Mesenchymal stem cell (in vitro differentiated cells and primary cell): ENCODE measurements around the gene ARHGAP12.

Source experiments
- DNase-seq: peaks from one replicate; pipeline ENCODE4 v3.0.0-alpha.2; 2013
- H2AFZ ChIP-seq: one replicate; pipeline ENCODE4 v1.6.1; 2013; ENCODE audit warnings: low read depth, mild to moderate bottlenecking, control low read depth, inconsistent platforms, low read length, moderate library complexity
- H2AK5ac ChIP-seq: 2 replicates; pipeline ENCODE4 v1.6.1; 2013; ENCODE audit warnings: low read length, moderate library complexity, mild to moderate bottlenecking, inconsistent platforms; ENCODE audit not compliant: severe bottlenecking
- H2BK120ac ChIP-seq: one replicate; pipeline ENCODE4 v1.6.1; 2013; ENCODE audit warnings: low read depth, mild to moderate bottlenecking, inconsistent platforms, low read length, moderate library complexity
- H2BK12ac ChIP-seq, 2 experiments: one replicate each; pipeline ENCODE4 v1.6.1; 2013; ENCODE audit warnings: inconsistent platforms in 2 of 2, low read length in 2 of 2, mild to moderate bottlenecking in 2 of 2, moderate library complexity in 2 of 2, control low read depth in 1 of 2
- H2BK15ac ChIP-seq: one replicate; pipeline ENCODE4 v1.6.1; 2013; ENCODE audit warnings: mild to moderate bottlenecking, low read depth, inconsistent platforms; ENCODE audit not compliant: poor library complexity, severe bottlenecking
- H2BK5ac ChIP-seq: 2 replicates; pipeline ENCODE4 v1.6.1; 2013; ENCODE audit warnings: low read depth, mild to moderate bottlenecking, low read length, control low read depth, inconsistent platforms; ENCODE audit not compliant: poor library complexity, severe bottlenecking
- H3K14ac ChIP-seq, 2 experiments: one replicate each; pipeline ENCODE4 v1.6.1; 2013; ENCODE audit warnings: inconsistent platforms in 2 of 2, low read length in 2 of 2, control low read depth in 1 of 2, mild to moderate bottlenecking in 1 of 2, moderate library complexity in 1 of 2
- H3K18ac ChIP-seq, 2 experiments: one replicate each; pipeline ENCODE4 v1.6.1; 2013; ENCODE audit warnings: inconsistent platforms in 2 of 2, low read length in 2 of 2, control low read depth in 1 of 2, low read depth in 1 of 2, mild to moderate bottlenecking in 1 of 2
- H3K23ac ChIP-seq, 2 experiments: one replicate each; pipeline ENCODE4 v1.6.1; 2013; ENCODE audit warnings: inconsistent platforms in 2 of 2, low read length in 2 of 2, mild to moderate bottlenecking in 2 of 2, moderate library complexity in 2 of 2, control low read depth in 1 of 2
- H3K27ac ChIP-seq: 2 replicates; pipeline ENCODE4 v1.5.1; 2013; ENCODE audit warnings: mild to moderate bottlenecking, moderate library complexity, low read length, control low read depth, inconsistent platforms; ENCODE audit not compliant: poor library complexity, severe bottlenecking
- H3K27me3 ChIP-seq, 2 experiments: 2 replicates each; pipeline versions ENCODE4 v1.6.1 to v1.7.0; 2013; ENCODE audit warnings: low read length in 2 of 2, mild to moderate bottlenecking in 2 of 2, moderate library complexity in 2 of 2, control low read depth in 1 of 2, inconsistent platforms in 1 of 2; ENCODE audit not compliant: control insufficient read depth in 1 of 2, insufficient read depth in 1 of 2
- H3K36me3 ChIP-seq, 2 experiments: 2 replicates each; pipeline versions ENCODE4 v1.6.1 to v1.7.0; 2013; ENCODE audit warnings: low read length in 2 of 2, control low read depth in 1 of 2, inconsistent platforms in 1 of 2, low read depth in 1 of 2, mild to moderate bottlenecking in 1 of 2; ENCODE audit not compliant: insufficient read depth in 2 of 2, control insufficient read depth in 1 of 2
- H3K4ac ChIP-seq, 2 experiments: one replicate each; pipeline ENCODE4 v1.6.1; 2013; ENCODE audit warnings: inconsistent platforms in 2 of 2, low read length in 2 of 2, mild to moderate bottlenecking in 2 of 2, moderate library complexity in 2 of 2, control low read depth in 1 of 2, low read depth in 1 of 2
- H3K4me1 ChIP-seq: 2 replicates; pipeline ENCODE4 v1.6.1; 2013; ENCODE audit warnings: low read depth, low read length, control low read depth; ENCODE audit not compliant: control insufficient read depth, insufficient read depth
- H3K4me2 ChIP-seq: 2 replicates; pipeline ENCODE4 v1.6.1; 2013; ENCODE audit warnings: low read length, mild to moderate bottlenecking, inconsistent platforms; ENCODE audit not compliant: poor library complexity, severe bottlenecking
- H3K4me3 ChIP-seq, 2 experiments: 2 replicates each; pipeline versions ENCODE4 v1.5.1 to v1.7.0; 2013; ENCODE audit warnings: low read length in 2 of 2, mild to moderate bottlenecking in 2 of 2, control low read depth in 1 of 2, low read depth in 1 of 2; ENCODE audit not compliant: insufficient read depth in 1 of 2
- H3K79me1 ChIP-seq: replicated peaks from 2 replicates; pipeline ENCODE4 v1.6.1; 2013; ENCODE audit warnings: mild to moderate bottlenecking, control low read depth, low read length, inconsistent platforms; ENCODE audit not compliant: poor library complexity, severe bottlenecking
- H3K9ac ChIP-seq: 2 replicates; pipeline ENCODE4 v1.7.0; 2013; ENCODE audit warnings: mild to moderate bottlenecking, low read length, moderate library complexity
- H3K9me3 ChIP-seq: 2 replicates; pipeline ENCODE4 v1.7.0; 2013; ENCODE audit warnings: mild to moderate bottlenecking, low read length; ENCODE audit not compliant: control insufficient read depth
- H4K8ac ChIP-seq: one replicate; pipeline ENCODE4 v1.6.1; 2013; ENCODE audit warnings: inconsistent platforms, mild to moderate bottlenecking, low read length, moderate library complexity
- H4K91ac ChIP-seq: one replicate; pipeline ENCODE4 v1.6.1; 2013; ENCODE audit warnings: mild to moderate bottlenecking, low read length, inconsistent platforms
- WGBS: methylation state at CpG from one replicate; pipeline ENCODE4 v1.1.7; 2013; ENCODE audit warnings: mixed read lengths; 5-methylcytosine and 5-hydroxymethylcytosine counted together

ARHGAP12 gene

GRCh38 chr10:31866118-31866670 lies 62.4 kb downstream of the ARHGAP12 start:
- Histone ChIP-seq H3K27me3 (no peaks in the 10 kb centered on the region), H3K36me3 (peaks cover 0 to 2% of the 10 kb centered on the region in 2 experiments), H3K14ac (no peak overlapping the region), H4K91ac (no peak overlapping the region), H3K18ac (no peak overlapping the region), H3K23ac (no peak overlapping the region), H2AFZ (no peak overlapping the region), H2BK5ac (no peak overlapping the region), H2BK12ac (no peak overlapping the region), H2AK5ac (no peak overlapping the region), H3K9me3 (no peaks in the 10 kb centered on the region), H3K4me2 (no peak overlapping the region), H3K4me3 (no peak overlapping the region), H3K4me1 (peaks cover 5% of the 10 kb centered on the region), H3K4ac (no peak overlapping the region), H3K79me1 (peaks cover 14% of the 10 kb centered on the region), H3K9ac (no peak overlapping the region), H2BK120ac (no peak overlapping the region), H3K27ac (no peak overlapping the region), H4K8ac (no peak overlapping the region), H2BK15ac (no peak overlapping the region)
- 100% methylated on average over 2 of the region's 4 CpGs for WGBS
- no peak for DNase-seq

- Histone ChIP-seq H3K4me1 (peaks cover 5% of the 10 kb centered on the region), H3K9ac (peak overlapping the region; percentile 62), H2BK5ac (no peak overlapping the region), H3K18ac (no peak overlapping the region), H4K8ac (no peak overlapping the region), H3K4me3 (peak overlapping the region in 1 of 2 experiments; percentile 38), H2AFZ (no peak overlapping the region), H2AK5ac (no peak overlapping the region), H3K4me2 (no peak overlapping the region), H2BK120ac (no peak overlapping the region), H3K23ac (no peak overlapping the region), H3K4ac (no peak overlapping the region), H3K14ac (no peak overlapping the region), H3K79me1 (peaks cover 17% of the 10 kb centered on the region), H4K91ac (no peak overlapping the region), H3K27me3 (no peaks in the 10 kb centered on the region), H3K36me3 (peaks cover 0 to 12% of the 10 kb centered on the region in 2 experiments), H3K9me3 (no peaks in the 10 kb centered on the region), H3K27ac (no peak overlapping the region), H2BK12ac (no peak overlapping the region), H2BK15ac (no peak overlapping the region)
- WGBS = 26% methylated on average over 5 of the region's 5 CpGs
- peak; percentile 75 for DNase-seq
These were observed 63.7 kb downstream of the ARHGAP12 start for GRCh38 chr10:31864834-31865518.

GRCh38 chr10:31855033-31855432 lies 73.6 kb downstream of the ARHGAP12 start:
- 92% methylated on average over 2 of the region's 4 CpGs for WGBS

GRCh38 chr10:31853629-31854028 lies 75.0 kb downstream of the ARHGAP12 start:
- Histone ChIP-seq H3K4me1 (no peaks in the 10 kb centered on the region), H3K27ac (no peak overlapping the region), H2BK120ac (no peak overlapping the region), H3K14ac (no peak overlapping the region), H2AK5ac (no peak overlapping the region), H3K9me3 (no peaks in the 10 kb centered on the region), H3K4ac (no peak overlapping the region), H4K91ac (no peak overlapping the region), H3K23ac (no peak overlapping the region), H3K36me3 (peaks cover 4 to 38% of the 10 kb centered on the region in 2 experiments), H3K79me1 (peaks cover 13% of the 10 kb centered on the region), H2BK15ac (no peak overlapping the region), H3K9ac (no peak overlapping the region), H3K27me3 (no peaks in the 10 kb centered on the region), H2BK5ac (no peak overlapping the region), H3K4me2 (no peak overlapping the region), H2BK12ac (no peak overlapping the region), H4K8ac (no peak overlapping the region), H3K18ac (no peak overlapping the region), H2AFZ (no peak overlapping the region), H3K4me3 (no peak overlapping the region)
- no peak for DNase-seq
- WGBS = no CpG with 5 or more reads among the region's 2 CpGs

More at GRCh38 chr10:31855033-31855432, 73.6 kb downstream of the ARHGAP12 start:
- Histone ChIP-seq H3K79me1 (peaks cover 15% of the 10 kb centered on the region), H4K8ac (no peak overlapping the region), H2BK12ac (no peak overlapping the region), H3K4me2 (no peak overlapping the region), H3K4me3 (no peak overlapping the region), H3K27ac (no peak overlapping the region), H3K14ac (no peak overlapping the region), H3K9ac (no peak overlapping the region), H3K18ac (no peak overlapping the region), H3K4ac (no peak overlapping the region), H3K36me3 (peaks cover 4 to 42% of the 10 kb centered on the region in 2 experiments), H4K91ac (no peak overlapping the region), H2AK5ac (no peak overlapping the region), H2BK5ac (no peak overlapping the region), H3K23ac (no peak overlapping the region), H3K27me3 (no peaks in the 10 kb centered on the region), H2BK120ac (no peak overlapping the region), H2BK15ac (no peak overlapping the region), H3K9me3 (no peaks in the 10 kb centered on the region), H3K4me1 (no peaks in the 10 kb centered on the region), H2AFZ (no peak overlapping the region)
- DNase-seq = no peak
